Measurements from ENCODE around the gene SH3GL3.

SH3GL3 gene

GRCh38 chr15:83462026-83462425, 14.9 kb downstream of the SH3GL3 start:
- in situ Hi-C loops (cut with MboI; ENCODE audit: low sequenced_read_pairs) = no loop called here

- in situ Hi-C loops (cut with MboI; ENCODE audit: low sequenced_read_pairs) = no loop called here
Observed at GRCh38 chr15:83462953-83463433, 15.9 kb downstream of the SH3GL3 start.

GRCh38 chr15:83470887-83471286, 23.7 kb downstream of the SH3GL3 start:
- in situ Hi-C loops (cut with MboI; ENCODE audit: low sequenced_read_pairs) = no loop called here

- in situ Hi-C loops (cut with MboI; ENCODE audit: low sequenced_read_pairs) = no loop called here
Observed at GRCh38 chr15:83471307-83471866, 24.2 kb downstream of the SH3GL3 start.

- in situ Hi-C loops (cut with MboI; ENCODE audit: low sequenced_read_pairs) = no loop called here
Observed at GRCh38 chr15:83472151-83472550, 25.0 kb downstream of the SH3GL3 start.

- in situ Hi-C loops (cut with MboI; ENCODE audit: low sequenced_read_pairs) = no loop called here
Observed at GRCh38 chr15:83472797-83473196, 25.7 kb downstream of the SH3GL3 start.

GRCh38 chr15:83474578-83474977, 27.4 kb downstream of the SH3GL3 start:
- in situ Hi-C loops (cut with MboI; ENCODE audit: low sequenced_read_pairs) = no loop called here

- in situ Hi-C loops (cut with MboI; ENCODE audit: low sequenced_read_pairs) = no loop called here
Observed at GRCh38 chr15:83475551-83475950, 28.4 kb downstream of the SH3GL3 start.

GRCh38 chr15:83476066-83476465, 28.9 kb downstream of the SH3GL3 start:
- in situ Hi-C loops (cut with MboI; ENCODE audit: low sequenced_read_pairs) = no loop called here

GRCh38 chr15:83476708-83477107, 29.6 kb downstream of the SH3GL3 start:
- in situ Hi-C loops (cut with MboI; ENCODE audit: low sequenced_read_pairs) = no loop called here

- in situ Hi-C loops (cut with MboI; ENCODE audit: low sequenced_read_pairs) = no loop called here
Observed at GRCh38 chr15:83477172-83477807, 30.1 kb downstream of the SH3GL3 start.

GRCh38 chr15:83477808-83478537, 30.8 kb downstream of the SH3GL3 start:
- in situ Hi-C loops (cut with MboI; ENCODE audit: low sequenced_read_pairs) = no loop called here

- in situ Hi-C loops (cut with MboI; ENCODE audit: low sequenced_read_pairs) = no loop called here
Observed at GRCh38 chr15:83483612-83484011, 36.5 kb downstream of the SH3GL3 start.

- in situ Hi-C loops (cut with MboI; ENCODE audit: low sequenced_read_pairs) = no loop called here
Observed at GRCh38 chr15:83484636-83485035, 37.5 kb downstream of the SH3GL3 start.

GRCh38 chr15:83486363-83486762, 39.2 kb downstream of the SH3GL3 start:
- in situ Hi-C loops (cut with MboI; ENCODE audit: low sequenced_read_pairs) = no loop called here

- in situ Hi-C loops (cut with MboI; ENCODE audit: low sequenced_read_pairs) = no loop called here
Observed at GRCh38 chr15:83487519-83487918, 40.4 kb downstream of the SH3GL3 start.

- in situ Hi-C loops (cut with MboI; ENCODE audit: low sequenced_read_pairs) = no loop called here
Observed at GRCh38 chr15:83489690-83490089, 42.5 kb downstream of the SH3GL3 start.

GRCh38 chr15:83491486-83491885, 44.3 kb downstream of the SH3GL3 start:
- in situ Hi-C loops (cut with MboI; ENCODE audit: low sequenced_read_pairs) = no loop called here

- in situ Hi-C loops (cut with MboI; ENCODE audit: low sequenced_read_pairs) = no loop called here
Observed at GRCh38 chr15:83496766-83497165, 49.6 kb downstream of the SH3GL3 start.

GRCh38 chr15:83498374-83498773, 51.2 kb downstream of the SH3GL3 start:
- in situ Hi-C loops (cut with MboI; ENCODE audit: low sequenced_read_pairs) = no loop called here

GRCh38 chr15:83498801-83499200, 51.7 kb downstream of the SH3GL3 start:
- in situ Hi-C loops (cut with MboI; ENCODE audit: low sequenced_read_pairs) = no loop called here

GRCh38 chr15:83499476-83499875, 52.3 kb downstream of the SH3GL3 start:
- in situ Hi-C loops (cut with MboI; ENCODE audit: low sequenced_read_pairs) = no loop called here

Measured in HL-60/S4 treated with retinoic acid at 250 ng/mL for 4 days and 3 days (cell line).